Fibroblast of lung (primary cell): Measurements from ENCODE around the gene PI4K2B.

Experiments
- CTCF ChIP-seq, 2 donors: IDR thresholded peaks in 1 of 2; conservative IDR thresholded peaks in 1 of 2; 1 replicate in 1 of 2; 2 replicates in 1 of 2; pipeline ENCODE4 v1.5.1; 2011 to 2012; ENCODE audit warnings: low read length in 2 of 2, control low read depth in 1 of 2, inconsistent platforms in 1 of 2, low read depth in 1 of 2, mild to moderate bottlenecking in 1 of 2
- EZH2 ChIP-seq: IDR thresholded peaks from 2 replicates; pipeline ENCODE4 v1.5.1; 2012; ENCODE audit warnings: low read length, control low read depth, mild to moderate bottlenecking; ENCODE audit errors: missing control alignments

- TF ChIP-seq CTCF (conservative IDR thresholded peaks at IDR 0.05 in 1 of 2, IDR thresholded peaks at IDR 0.05 in 1 of 2; ENCODE audit: low read depth in 1 of 2, low read length in 2 of 2) (no peak), EZH2 (no peak)
Measured at GRCh38 chr4:25211721-25212120, 22.1 kb upstream of the PI4K2B start.
